Endothelial cell of umbilical vein (primary cell): ENCODE data around the gene METTL1. TPM values are rescaled to one million over a fixed set of nuclear protein-coding genes. Genes with fewer than 3 reads are reported as not detected.

ENCODE experiments used
- BruUV-seq: library from RNA; stranded (reverse); fragments of 400-500 nt; replicated peaks from 2 replicates; lab custom pipeline; 2021; lab: Mats Ljungman, UMichigan
- CTCF ChIA-PET: fragments of 300-600, 350-600 bp; sonication (Branson Sonifier 250); formaldehyde crosslinking; loops from one replicate; lab custom pipeline; 2021; ENCODE audit warnings: antibody characterized with exemption, inconsistent platforms; lab: Charles Lee
- POLR2A ChIA-PET: fragments of 300-600, 350-600 bp; sonication (Branson Sonifier 250); formaldehyde crosslinking; loops from one replicate; lab custom pipeline; 2021; ENCODE audit warnings: antibody characterized with exemption, inconsistent platforms; lab: Charles Lee
- DNase-seq: peaks from one replicate; pipeline ENCODE4 v3.0.0-alpha.2; 2011; ENCODE audit warnings: low read depth, low spot score
- FAIRE-seq: peaks from 2 replicates; lab custom pipeline; 2011; peaks lifted over from hg19 to GRCh38; lab: Jason Lieb, UNC
- H2AFZ ChIP-seq: 2 replicates; pipeline ENCODE4 v1.6.0; 2012; ENCODE audit warnings: low read depth, low read length, control low read depth, inconsistent platforms
- H3K27ac ChIP-seq: 2 replicates; pipeline ENCODE4 v1.5.1; 2011; ENCODE audit warnings: low read depth, mild to moderate bottlenecking, control low read depth, low read length, moderate library complexity; ENCODE audit not compliant: insufficient read depth
- H3K27me3 ChIP-seq, 2 experiments: 2 replicates each; pipeline versions ENCODE4 v1.6.0 to v1.6.1; 2011; ENCODE audit warnings: low read length in 2 of 2, mixed read lengths in 1 of 2; ENCODE audit not compliant: control insufficient read depth in 2 of 2, insufficient read depth in 2 of 2
- H3K36me3 ChIP-seq, 2 experiments: 2 replicates in 1 of 2; 3 replicates in 1 of 2; pipeline ENCODE4 v1.5.1; 2011; ENCODE audit warnings: low read length in 2 of 2, mild to moderate bottlenecking in 1 of 2, moderate library complexity in 1 of 2; ENCODE audit not compliant: control insufficient read depth in 2 of 2, insufficient read depth in 2 of 2; ENCODE audit errors: extremely low read depth in 1 of 2
- H3K4me1 ChIP-seq: 3 replicates; pipeline ENCODE4 v1.5.1; 2011; ENCODE audit warnings: mild to moderate bottlenecking, low read length; ENCODE audit not compliant: control insufficient read depth, insufficient read depth; ENCODE audit errors: extremely low read depth
- H3K4me2 ChIP-seq: 2 replicates; pipeline ENCODE4 v1.6.1; 2011; ENCODE audit warnings: low read length, control low read depth, mixed read lengths; ENCODE audit not compliant: insufficient read depth
- H3K4me3 ChIP-seq, 3 experiments: fragments of 200-600 bp in 1 of 3; sonication (generic), shearing (Covaris generic) in 1 of 3; replicated peaks in 1 of 3; 2 replicates each; pipeline ENCODE4 v1.5.1; 2011 to 2016; ENCODE audit warnings: control low read depth in 3 of 3, low read length in 3 of 3, mild to moderate bottlenecking in 2 of 3, inconsistent platforms in 1 of 3, low read depth in 1 of 3, moderate library complexity in 1 of 3; ENCODE audit not compliant: insufficient read depth in 1 of 3
- H3K79me2 ChIP-seq: 2 replicates; pipeline ENCODE4 v1.6.0; 2012; ENCODE audit warnings: low read length, inconsistent platforms; ENCODE audit not compliant: control insufficient read depth, insufficient read depth
- H3K9ac ChIP-seq: replicated peaks from 2 replicates; pipeline ENCODE3; 2011; ENCODE audit warnings: low read length, control low read depth; ENCODE audit not compliant: insufficient read depth; ENCODE audit errors: extremely low read depth
- H3K9me1 ChIP-seq: replicated peaks from 3 replicates; pipeline ENCODE4 v1.6.0; 2011; ENCODE audit warnings: mild to moderate bottlenecking, low read length; ENCODE audit not compliant: control insufficient read depth, insufficient read depth; ENCODE audit errors: extremely low read depth
- H3K9me3 ChIP-seq: replicated peaks from 2 replicates; pipeline ENCODE4 v1.5.1; 2012; ENCODE audit warnings: low read length, inconsistent platforms; ENCODE audit not compliant: control insufficient read depth, insufficient read depth
- H4K20me1 ChIP-seq: replicated peaks from 2 replicates; pipeline ENCODE3; 2011; ENCODE audit warnings: mild to moderate bottlenecking, low read length; ENCODE audit not compliant: control insufficient read depth, insufficient read depth; ENCODE audit errors: extremely low read depth
- CTCF ChIP-seq, 2 donors: IDR thresholded peaks; 1 replicate in 1 of 2; 2 replicates in 1 of 2; pipeline ENCODE4 v1.5.1; 2011; ENCODE audit warnings: low read length in 2 of 2, mild to moderate bottlenecking in 2 of 2, moderate library complexity in 2 of 2, control low read depth in 1 of 2, inconsistent platforms in 1 of 2, low read depth in 1 of 2; ENCODE audit not compliant: insufficient read depth in 1 of 2; ENCODE audit errors: extremely low read depth in 1 of 2
- EZH2 ChIP-seq: IDR thresholded peaks from 2 replicates; pipeline ENCODE4 v1.6.1; 2012; ENCODE audit warnings: borderline replicate concordance, low read depth, mild to moderate bottlenecking, moderate library complexity, low read length, inconsistent platforms; ENCODE audit not compliant: severe bottlenecking
- FOS ChIP-seq: IDR thresholded peaks from 2 replicates; pipeline ENCODE4 v1.6.1; 2011; ENCODE audit warnings: mild to moderate bottlenecking, low read length, moderate library complexity, borderline replicate concordance; ENCODE audit not compliant: insufficient read depth
- JUN ChIP-seq: IDR thresholded peaks from 2 replicates; pipeline ENCODE4 v1.6.1; 2011; ENCODE audit warnings: borderline replicate concordance, low read depth; ENCODE audit not compliant: insufficient read length, insufficient read depth
- MYC ChIP-seq: IDR thresholded peaks from one replicate; pipeline ENCODE4 v1.6.1; 2011; ENCODE audit warnings: mild to moderate bottlenecking, low read depth, low read length
- POLR2A ChIP-seq: IDR thresholded peaks from 2 replicates; pipeline ENCODE4 v1.6.1; 2012; ENCODE audit warnings: low read depth, mild to moderate bottlenecking, control low read depth, low read length
- POLR2AphosphoS5 ChIP-seq: IDR thresholded peaks from 2 replicates; pipeline ENCODE4 v1.6.1; 2012; ENCODE audit warnings: low read depth, mild to moderate bottlenecking, control low read depth, low read length, moderate library complexity; ENCODE audit not compliant: insufficient read depth
- dilution Hi-C: fragments of 300-500 bp; cut with MboI; formaldehyde crosslinking; loops from one replicate; pipeline ENCODE4 v1.15.0; 2019; ENCODE audit warnings: low sequenced_read_pairs; ENCODE audit not compliant: extremely low pct_ligation_motif_present
- intact Hi-C: fragments of 100-400 bp; cut with micrococcal nuclease; formaldehyde crosslinking; loops from one replicate; pipeline ENCODE4 v1.10.0; 2022
- polyA plus RNA-seq, 4 experiments: library from polyadenylated mRNA; depleted of rRNA in 3 of 4; stranded (reverse) in 3 of 4; unstranded in 1 of 4; fragments of >200 nt; gene quantifications; 2 replicates each; pipeline versions ENCODE4 v1.2.1 to v1.2.3, GENCODE V29; 2011 to 2012; ENCODE audit warnings: missing spikeins in 1 of 4
- total RNA-seq: library from RNA; stranded (reverse); gene quantifications from 2 replicates; pipeline ENCODE4 v1.2.3, GENCODE V29; 2021

The METTL1 gene
- total and polyA plus RNA-seq, 2 donors (not counting 3 experiments of a cell fraction or from before 2014, with no cell fraction given): 23.6 to 24.3 TPM

- no TSS peak for BruUV-seq
- Histone ChIP-seq H3K27me3 (peaks cover 30 to 33% of the 10 kb centered on the region in 2 experiments), H3K9me1 (no peaks in the 10 kb centered on the region), H3K27ac (no peak overlapping the region), H3K4me2 (no peak overlapping the region), H3K9ac (no peak overlapping the region), H3K9me3 (no peaks in the 10 kb centered on the region), H3K4me1 (peaks cover 6% of the 10 kb centered on the region), H3K36me3 (no peaks in the 10 kb centered on the region), H3K4me3 (no peak overlapping the region), H2AFZ (no peak overlapping the region), H4K20me1 (no peaks in the 10 kb centered on the region), H3K79me2 (no peaks in the 10 kb centered on the region)
- intact Hi-C loops (no loop called here), dilution Hi-C loops (no loop called here)
- ChIA-PET POLR2A (no interaction called here), CTCF (no interaction called here)
- DNase-seq (no peak), FAIRE-seq (no peak)
- TF ChIP-seq FOS (no peak), CTCF (IDR thresholded peaks at IDR 0.05; ENCODE audit: extremely low read depth in 1 of 2, insufficient read depth in 1 of 2, low read depth in 1 of 2, low read length in 2 of 2) (no peak), POLR2A (no peak), MYC (no peak), JUN (no peak), POLR2AphosphoS5 (no peak), EZH2 (no peak)
These were observed 14.1 kb downstream of the METTL1 start for GRCh38 chr12:57757771-57758170.
